ENCODE data around the gene SAP30.
A peak's percentile ranks its signal among the peaks of the same experiment; 100 is the strongest.

Gene SAP30, protein sequence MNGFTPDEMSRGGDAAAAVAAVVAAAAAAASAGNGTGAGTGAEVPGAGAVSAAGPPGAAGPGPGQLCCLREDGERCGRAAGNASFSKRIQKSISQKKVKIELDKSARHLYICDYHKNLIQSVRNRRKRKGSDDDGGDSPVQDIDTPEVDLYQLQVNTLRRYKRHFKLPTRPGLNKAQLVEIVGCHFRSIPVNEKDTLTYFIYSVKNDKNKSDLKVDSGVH

GRCh38 chr4:173370477-173371291, at the start of gene SAP30:
Gene SAP30, plus strand, starts transcription at chr4:173370954. Its CDS starts 229 bp downstream, at chr4:173371183.
- peak; percentile 93 to 96 for DNase-seq

- DNase-seq: no peak
These were observed 45.6 kb upstream of the SAP30 start for GRCh38 chr4:173325007-173325736.

- no peak for DNase-seq
These were observed 42.4 kb upstream of the SAP30 start for GRCh38 chr4:173328236-173328901.

DNA sequence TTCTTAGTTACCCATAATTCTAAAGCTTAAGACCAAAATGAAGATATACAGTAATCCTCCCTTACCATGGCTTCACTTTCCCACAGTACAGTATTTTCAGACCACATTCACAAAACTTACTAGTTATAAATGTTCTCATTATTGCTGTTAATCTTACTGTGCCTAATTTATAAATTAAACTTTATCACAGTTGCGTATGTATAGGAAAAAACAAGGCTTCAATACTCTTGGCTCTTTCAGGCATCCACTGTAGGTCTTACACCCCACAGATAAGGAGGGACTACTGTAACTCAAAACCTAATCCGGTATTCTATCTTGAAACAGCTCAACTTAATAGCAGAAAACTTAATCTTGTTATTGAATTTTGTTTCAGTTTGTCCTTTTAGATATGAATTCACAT, 40.2 kb upstream of the SAP30 start:
- DNase-seq: no peak

- no peak for DNase-seq
These were observed 38.7 kb upstream of the SAP30 start for GRCh38 chr4:173332021-173332487.

GRCh38 chr4:173332963-173333657, 37.6 kb upstream of the SAP30 start:
- DNase-seq: no peak

DNA sequence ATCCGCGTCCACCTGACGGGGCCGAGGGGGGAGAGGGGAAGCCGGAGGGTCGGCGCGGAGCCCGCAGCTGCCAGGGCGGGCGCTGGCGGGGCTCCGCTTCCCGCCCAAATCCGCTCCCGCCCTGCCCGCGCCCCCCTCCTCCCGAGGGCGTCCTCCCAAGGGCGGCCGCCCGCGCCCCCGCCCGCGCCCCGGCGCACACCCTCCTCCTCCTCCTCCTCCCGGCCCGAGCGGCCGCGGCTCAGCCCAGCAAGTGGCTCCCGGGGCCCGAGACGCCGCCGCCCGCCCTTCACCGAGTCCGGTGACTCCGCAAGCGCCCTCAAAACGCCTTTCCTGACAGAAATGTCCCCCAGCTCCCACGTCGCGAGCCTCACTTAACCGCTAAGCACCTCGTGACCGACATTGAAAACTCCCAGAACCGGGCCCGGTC, 37.1 kb upstream of the SAP30 start:
- no peak for DNase-seq

- DNase-seq: peak; percentile 94 to 98
These were observed 36.5 kb upstream of the SAP30 start, which contains the start of gene HMGB2 for GRCh38 chr4:173334085-173334890. Gene HMGB2, minus strand, starts transcription at chr4:173334358. Its CDS starts 709 bp downstream, at chr4:173333649.

GRCh38 chr4:173334891-173335752, 35.6 kb upstream of the SAP30 start:
- peak; percentile 41 to 62 for DNase-seq

- DNase-seq: no peak
These were observed 33.3 kb upstream of the SAP30 start for GRCh38 chr4:173337463-173337862.

DNA sequence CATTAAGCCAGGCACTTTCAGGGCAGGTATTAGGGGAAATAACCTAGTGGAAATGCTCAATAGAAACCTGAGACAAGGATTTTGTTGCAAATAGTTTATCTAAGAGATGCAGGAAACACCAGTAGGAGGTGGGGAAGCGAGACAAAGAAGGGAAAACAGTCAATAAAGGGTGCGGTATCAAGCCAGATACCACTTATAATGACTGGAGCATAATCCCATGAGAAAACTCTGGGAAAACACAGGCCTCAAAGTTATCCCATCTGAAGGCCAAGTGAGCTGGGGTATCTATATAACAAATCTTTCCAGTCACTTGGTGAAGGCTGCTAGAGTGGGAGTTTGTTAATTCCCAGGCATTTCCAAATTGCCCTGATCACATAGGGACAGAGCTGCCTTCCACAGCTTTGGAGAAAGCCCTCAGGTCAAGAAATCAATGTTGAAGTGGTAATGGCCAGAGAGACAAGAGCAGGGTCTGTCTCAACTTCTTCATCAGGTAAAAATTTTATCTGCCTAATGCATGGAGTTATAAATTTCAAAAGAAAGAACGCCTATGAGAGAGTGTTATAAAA, 26.8 kb upstream of the SAP30 start:
- no peak for DNase-seq

- DNase-seq: peak in 1 of 2 donors; percentile 60
These were observed 25.1 kb upstream of the SAP30 start for GRCh38 chr4:173345648-173346047.

- no peak for DNase-seq
These were observed 24.7 kb upstream of the SAP30 start for GRCh38 chr4:173346074-173346473.

DNA sequence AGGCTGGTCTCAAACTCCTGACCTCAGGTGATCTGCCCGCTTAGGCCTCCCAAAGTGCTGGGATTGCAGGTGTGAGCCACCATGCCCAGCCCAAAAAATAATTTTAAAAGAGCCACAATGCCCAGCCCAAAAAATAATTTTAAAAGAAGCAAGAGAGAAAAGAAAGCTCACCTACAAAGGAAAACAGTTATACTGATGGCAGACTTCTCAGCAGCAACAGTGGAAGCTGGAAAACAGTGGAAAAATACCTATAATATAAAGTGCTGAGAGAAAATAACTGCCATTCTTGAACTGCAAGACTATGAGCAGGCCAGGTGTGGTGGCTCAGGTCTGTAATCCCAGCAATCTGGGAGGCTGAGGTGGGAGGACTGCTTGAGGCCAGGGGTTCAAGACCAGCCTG, 23.3 kb upstream of the SAP30 start:
- no peak for DNase-seq

- no peak for DNase-seq
These were observed 12.8 kb upstream of the SAP30 start for GRCh38 chr4:173357939-173358338.

DNA sequence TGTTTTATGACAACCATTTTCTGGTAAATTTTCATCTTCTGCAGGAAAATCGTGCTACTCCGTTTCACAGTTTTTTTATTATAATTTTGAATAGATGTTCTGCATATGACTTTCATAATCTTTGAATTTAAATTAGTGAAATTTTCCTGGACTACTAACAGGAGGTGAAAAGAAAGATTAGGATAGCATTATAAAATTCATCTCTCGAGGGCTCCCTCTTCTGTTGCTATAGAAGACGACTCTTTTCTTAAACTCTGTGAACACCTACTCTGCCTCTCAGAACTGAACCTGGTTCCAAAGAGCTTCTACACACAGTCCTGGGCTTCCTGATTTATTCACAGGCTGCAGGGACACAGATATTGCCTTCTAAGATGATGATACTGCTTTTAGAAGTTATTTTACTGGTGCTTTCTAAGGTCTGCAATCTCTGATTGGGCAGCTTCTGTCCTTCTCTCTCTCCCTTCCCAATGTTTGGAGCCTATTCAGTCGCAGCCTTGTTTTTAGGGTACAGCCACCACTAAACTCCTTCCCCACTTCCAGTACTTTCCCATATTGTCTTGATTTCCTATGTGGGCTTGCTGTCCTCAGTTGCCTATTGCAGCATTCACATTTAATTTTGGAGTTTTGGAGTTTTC, 10.1 kb upstream of the SAP30 start:
- DNase-seq: no peak

DNA sequence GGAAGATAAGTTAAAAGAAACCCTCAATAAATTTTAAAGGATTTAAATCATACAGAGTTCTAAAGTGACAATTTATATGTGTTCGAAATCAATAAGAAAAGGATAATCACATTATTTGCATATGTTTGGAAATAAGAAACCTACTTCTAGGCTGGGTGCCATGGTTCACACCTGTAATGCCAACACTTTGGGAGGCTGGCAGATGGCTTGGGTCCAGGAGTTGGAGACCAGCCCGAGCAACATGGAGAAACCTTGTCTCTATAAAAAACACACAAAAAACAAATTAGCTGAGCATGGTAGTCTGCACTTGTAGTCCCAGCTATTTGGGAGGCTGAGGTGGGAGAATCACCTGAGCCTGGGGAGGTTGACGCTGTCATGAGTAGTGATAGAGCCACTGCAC, 8.1 kb upstream of the SAP30 start:
- no peak for DNase-seq

DNA sequence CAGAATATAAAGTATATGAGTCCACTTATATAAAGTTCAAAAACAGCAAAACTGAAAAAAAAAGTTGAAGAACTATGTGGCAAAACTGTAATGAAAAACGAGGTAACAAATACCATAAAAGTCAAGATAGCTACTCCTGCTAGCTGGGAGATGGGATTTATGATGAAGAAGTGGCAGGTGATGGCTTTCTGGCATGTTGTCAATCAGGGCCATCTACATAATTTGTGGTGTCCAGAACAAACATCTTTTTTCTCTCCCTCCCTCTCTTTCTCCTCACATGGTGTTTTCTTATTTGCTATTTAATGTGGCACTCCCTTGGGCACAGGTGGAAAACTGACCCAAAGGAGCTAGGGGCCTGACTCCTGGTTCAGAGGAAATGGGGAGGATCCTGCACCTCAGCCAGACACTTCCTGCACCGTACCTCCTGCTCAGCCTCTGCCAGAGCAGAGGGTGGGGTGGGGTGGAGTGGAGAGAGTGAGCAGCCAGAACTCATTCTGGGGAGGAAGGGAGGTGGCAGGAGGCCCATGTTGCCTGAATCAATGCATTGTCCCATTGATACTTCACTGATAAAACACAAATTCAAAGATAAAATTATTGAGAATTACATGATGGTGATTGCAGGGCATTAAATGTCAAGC, 5.3 kb upstream of the SAP30 start:
- peak in 1 of 2 donors; percentile 31 for DNase-seq

- DNase-seq: peak in 1 of 2 donors; percentile 65
These were observed 3.5 kb upstream of the SAP30 start for GRCh38 chr4:173367285-173367684.
